ENCODE data around the gene ABHD1.
"Not testable (repeated sequence)": the region's sequence is repeated elsewhere in the genome, so short reads cannot be mapped to it uniquely, and the experiment has no call there.

Gene ABHD1

GRCh38 chr2:27109083-27109482 lies 14.5 kb upstream of the ABHD1 start:
- DNase-seq (ENCODE audit: low spot score) (no peak), FAIRE-seq (no peak)

- DNase-seq (ENCODE audit: low spot score); FAIRE-seq: not testable (repeated sequence)
These were observed 12.8 kb upstream of the ABHD1 start for GRCh38 chr2:27110603-27111352.

GRCh38 chr2:27111392-27112078 lies 12.1 kb upstream of the ABHD1 start:
- not testable (repeated sequence) for DNase-seq (ENCODE audit: low spot score); FAIRE-seq

GRCh38 chr2:27115519-27115918 lies 8.1 kb upstream of the ABHD1 start:
- FAIRE-seq = no peak
- DNase-seq (ENCODE audit: low spot score) = no peak

- DNase-seq (ENCODE audit: low spot score) (no peak), FAIRE-seq (no peak)
These were observed 5.6 kb upstream of the ABHD1 start for GRCh38 chr2:27117995-27118524.

GRCh38 chr2:27118525-27119329 lies 4.9 kb upstream of the ABHD1 start, which contains the start of gene CGREF1:
TSS of gene CGREF1 (minus strand) at chr2:27119128. CDS start at chr2:27104366, 14,762 bp downstream.
- DNase-seq (ENCODE audit: low spot score) (no peak), FAIRE-seq (no peak)

- DNase-seq (ENCODE audit: low spot score); FAIRE-seq: not testable (repeated sequence)
These were observed 4.3 kb upstream of the ABHD1 start for GRCh38 chr2:27119330-27119670.

GRCh38 chr2:27121906-27122305 lies 1.7 kb upstream of the ABHD1 start:
- FAIRE-seq (no peak), DNase-seq (ENCODE audit: low spot score) (no peak)

GRCh38 chr2:27122791-27123190 lies 824 bp upstream of the ABHD1 start:
- DNase-seq (ENCODE audit: low spot score) (no peak), FAIRE-seq (no peak)

- no peak for DNase-seq (ENCODE audit: low spot score)
- no peak for FAIRE-seq
These were observed 1.5 kb downstream of the ABHD1 start for GRCh38 chr2:27125104-27125503.

- DNase-seq (ENCODE audit: low spot score) = no peak
- FAIRE-seq = no peak
These were observed 2.7 kb downstream of the ABHD1 start for GRCh38 chr2:27126252-27126710.

GRCh38 chr2:27127883-27128667 lies 4.5 kb downstream of the ABHD1 start:
- DNase-seq (ENCODE audit: low spot score) = no peak
- no peak for FAIRE-seq

GRCh38 chr2:27128668-27129571 lies 5.3 kb downstream of the ABHD1 start:
- DNase-seq (ENCODE audit: low spot score) (no peak), FAIRE-seq (no peak)

- DNase-seq (ENCODE audit: low spot score) (no peak), FAIRE-seq (no peak)
These were observed 6.8 kb downstream of the ABHD1 start for GRCh38 chr2:27130396-27130795.

- DNase-seq (ENCODE audit: low spot score) = no peak
These were observed 7.8 kb downstream of the ABHD1 start for GRCh38 chr2:27131429-27131828.

GRCh38 chr2:27133195-27133875 lies 9.7 kb downstream of the ABHD1 start:
- no peak for DNase-seq (ENCODE audit: low spot score)
- no peak for FAIRE-seq

More at GRCh38 chr2:27131429-27131828, 7.8 kb downstream of the ABHD1 start:
- no peak for FAIRE-seq

GRCh38 chr2:27133905-27134780 lies 10.5 kb downstream of the ABHD1 start, which contains the start of gene PREB:
TSS of gene PREB (minus strand) at chr2:27134636. CDS start at chr2:27134421, 215 bp downstream.
- peak; percentile 84 for DNase-seq (ENCODE audit: low spot score)
- FAIRE-seq = no peak

All from RCC 7860 (cell line).